ENCODE results near the gene E2F6. TPM values are rescaled to one million over a fixed set of nuclear protein-coding genes. Genes with fewer than 3 reads are reported as not detected.

Gene E2F6
- total and polyA plus RNA-seq, 2 of the 13 experiments (the other 11 are each of a cell fraction or from before 2014, with no cell fraction given): 27.3 to 36.0 TPM

DNA sequence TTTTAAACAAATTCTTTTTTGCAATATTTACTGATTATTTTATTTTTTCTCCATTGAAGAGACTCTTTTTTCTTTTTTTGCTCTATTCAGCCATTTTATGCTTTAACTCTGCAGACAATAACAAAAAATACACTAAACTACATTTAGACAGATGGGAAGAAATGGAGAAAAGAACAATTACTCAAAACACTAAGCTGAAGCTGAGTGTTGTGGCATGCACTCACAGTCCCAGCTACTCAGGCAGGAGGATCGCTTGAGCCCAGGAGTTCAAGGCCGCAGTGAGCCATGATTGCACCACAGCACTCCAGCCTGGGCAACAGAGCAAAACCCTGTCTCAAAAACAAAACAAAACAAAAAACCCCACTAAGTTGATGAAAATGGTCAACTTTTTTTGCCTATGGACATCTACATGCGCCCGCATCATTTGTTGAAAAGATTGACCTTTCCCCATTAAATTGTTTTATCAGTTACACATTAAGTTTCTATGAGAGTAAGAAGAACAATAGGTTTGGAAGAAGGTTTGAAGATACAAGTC is 43.0 kb downstream of the E2F6 start (continued):
- TF ChIP-seq, protein P1, sequence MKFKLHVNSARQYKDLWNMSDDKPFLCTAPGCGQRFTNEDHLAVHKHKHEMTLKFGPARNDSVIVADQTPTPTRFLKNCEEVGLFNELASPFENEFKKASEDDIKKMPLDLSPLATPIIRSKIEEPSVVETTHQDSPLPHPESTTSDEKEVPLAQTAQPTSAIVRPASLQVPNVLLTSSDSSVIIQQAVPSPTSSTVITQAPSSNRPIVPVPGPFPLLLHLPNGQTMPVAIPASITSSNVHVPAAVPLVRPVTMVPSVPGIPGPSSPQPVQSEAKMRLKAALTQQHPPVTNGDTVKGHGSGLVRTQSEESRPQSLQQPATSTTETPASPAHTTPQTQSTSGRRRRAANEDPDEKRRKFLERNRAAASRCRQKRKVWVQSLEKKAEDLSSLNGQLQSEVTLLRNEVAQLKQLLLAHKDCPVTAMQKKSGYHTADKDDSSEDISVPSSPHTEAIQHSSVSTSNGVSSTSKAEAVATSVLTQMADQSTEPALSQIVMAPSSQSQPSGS (CRISPR knock-in tag; IDR thresholded peaks at IDR 0.05): no peak
- TF ChIP-seq TAF1 (CRISPR knock-in tag; IDR thresholded peaks at IDR 0.05) (no peak), ZNF205 (CRISPR knock-in tag; IDR thresholded peaks at IDR 0.05) (no peak), ZNF350 (CRISPR knock-in tag; IDR thresholded peaks at IDR 0.05; ENCODE audit: borderline replicate concordance, low read depth) (peak; percentile 69; the same call in 1 of the 2 replicates), ZSCAN20 (CRISPR knock-in tag; IDR thresholded peaks at IDR 0.05; ENCODE audit: borderline replicate concordance) (no peak), RBM39 (IDR thresholded peaks at IDR 0.05; ENCODE audit: low read depth, low read length, poor library complexity, severe bottlenecking) (no peak), NAIF1 (CRISPR knock-in tag; IDR thresholded peaks at IDR 0.05; ENCODE audit: borderline replicate concordance) (peak; percentile 65; the same call in 1 of the 2 replicates), ARID5B (CRISPR knock-in tag; IDR thresholded peaks at IDR 0.05) (peak; percentile 91), ARNTL (CRISPR knock-in tag; IDR thresholded peaks at IDR 0.05) (no peak; the same call in 1 of the 2 replicates), EEA1 (CRISPR knock-in tag; IDR thresholded peaks at IDR 0.05; ENCODE audit: borderline replicate concordance) (no peak), CEBPB (IDR thresholded peaks at IDR 0.05; ENCODE audit: borderline replicate concordance, low read depth, low read length) (peak; percentile 94), ZNF850 (CRISPR knock-in tag; conservative IDR thresholded peaks at IDR 0.05) (no peak), PRPF4 (IDR thresholded peaks at IDR 0.05; ENCODE audit: low read depth, low read length, poor library complexity, severe bottlenecking) (no peak), ZSCAN25 (CRISPR knock-in tag; IDR thresholded peaks at IDR 0.05) (0 out of 2 replicates have a peak, but pooled peaks have one; percentile 29), GTF2F1 (IDR thresholded peaks at IDR 0.05; ENCODE audit: low read length) (no peak)
- TF ChIP-seq, protein P2, sequence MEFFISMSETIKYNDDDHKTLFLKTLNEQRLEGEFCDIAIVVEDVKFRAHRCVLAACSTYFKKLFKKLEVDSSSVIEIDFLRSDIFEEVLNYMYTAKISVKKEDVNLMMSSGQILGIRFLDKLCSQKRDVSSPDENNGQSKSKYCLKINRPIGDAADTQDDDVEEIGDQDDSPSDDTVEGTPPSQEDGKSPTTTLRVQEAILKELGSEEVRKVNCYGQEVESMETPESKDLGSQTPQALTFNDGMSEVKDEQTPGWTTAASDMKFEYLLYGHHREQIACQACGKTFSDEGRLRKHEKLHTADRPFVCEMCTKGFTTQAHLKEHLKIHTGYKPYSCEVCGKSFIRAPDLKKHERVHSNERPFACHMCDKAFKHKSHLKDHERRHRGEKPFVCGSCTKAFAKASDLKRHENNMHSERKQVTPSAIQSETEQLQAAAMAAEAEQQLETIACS (CRISPR knock-in tag; IDR thresholded peaks at IDR 0.05): no peak
- TF ChIP-seq, protein P3, sequence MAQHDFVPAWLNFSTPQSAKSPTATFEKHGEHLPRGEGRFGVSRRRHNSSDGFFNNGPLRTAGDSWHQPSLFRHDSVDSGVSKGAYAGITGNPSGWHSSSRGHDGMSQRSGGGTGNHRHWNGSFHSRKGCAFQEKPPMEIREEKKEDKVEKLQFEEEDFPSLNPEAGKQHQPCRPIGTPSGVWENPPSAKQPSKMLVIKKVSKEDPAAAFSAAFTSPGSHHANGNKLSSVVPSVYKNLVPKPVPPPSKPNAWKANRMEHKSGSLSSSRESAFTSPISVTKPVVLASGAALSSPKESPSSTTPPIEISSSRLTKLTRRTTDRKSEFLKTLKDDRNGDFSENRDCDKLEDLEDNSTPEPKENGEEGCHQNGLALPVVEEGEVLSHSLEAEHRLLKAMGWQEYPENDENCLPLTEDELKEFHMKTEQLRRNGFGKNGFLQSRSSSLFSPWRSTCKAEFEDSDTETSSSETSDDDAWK (CRISPR knock-in tag; IDR thresholded peaks at IDR 0.05): no peak
- TF ChIP-seq, protein P4, sequence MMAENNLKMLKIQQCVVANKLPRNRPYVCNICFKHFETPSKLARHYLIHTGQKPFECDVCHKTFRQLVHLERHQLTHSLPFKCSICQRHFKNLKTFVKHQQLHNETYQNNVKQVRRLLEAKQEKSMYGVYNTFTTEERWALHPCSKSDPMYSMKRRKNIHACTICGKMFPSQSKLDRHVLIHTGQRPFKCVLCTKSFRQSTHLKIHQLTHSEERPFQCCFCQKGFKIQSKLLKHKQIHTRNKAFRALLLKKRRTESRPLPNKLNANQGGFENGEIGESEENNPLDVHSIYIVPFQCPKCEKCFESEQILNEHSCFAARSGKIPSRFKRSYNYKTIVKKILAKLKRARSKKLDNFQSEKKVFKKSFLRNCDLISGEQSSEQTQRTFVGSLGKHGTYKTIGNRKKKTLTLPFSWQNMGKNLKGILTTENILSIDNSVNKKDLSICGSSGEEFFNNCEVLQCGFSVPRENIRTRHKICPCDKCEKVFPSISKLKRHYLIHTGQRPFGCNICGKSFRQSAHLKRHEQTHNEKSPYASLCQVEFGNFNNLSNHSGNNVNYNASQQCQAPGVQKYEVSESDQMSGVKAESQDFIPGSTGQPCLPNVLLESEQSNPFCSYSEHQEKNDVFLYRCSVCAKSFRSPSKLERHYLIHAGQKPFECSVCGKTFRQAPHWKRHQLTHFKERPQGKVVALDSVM (CRISPR knock-in tag; IDR thresholded peaks at IDR 0.05): no peak

All from HepG2 (cell line).